Stimulated activated CD4-positive, alpha-beta T cell treated with anti-CD3 and anti-CD28 coated beads, Interleukin-1b, Interleukin-23, amount 100 ng/mL, for 1 hour (primary cell): Measurements from ENCODE around the gene PDZRN3.
"Not testable (repeated sequence)": the region's sequence is repeated elsewhere in the genome, so short reads cannot be mapped to it uniquely, and the experiment has no call there.

Source experiments
- DNase-seq, 2 donors: peaks; one replicate each; pipeline ENCODE4 v3.0.0-alpha.2; 2020; ENCODE audit warnings: low read depth in 2 of 2

The PDZRN3 gene

GRCh38 chr3:73491287-73491662 is 133.5 kb downstream of the PDZRN3 start:
- DNase-seq = no peak

GRCh38 chr3:73490453-73491286 is 134.1 kb downstream of the PDZRN3 start:
- no peak for DNase-seq

GRCh38 chr3:73485877-73486330 is 138.8 kb downstream of the PDZRN3 start:
- DNase-seq = no peak

- DNase-seq = no peak
Measured at GRCh38 chr3:73484656-73485248, 140.0 kb downstream of the PDZRN3 start.

- no peak for DNase-seq
Measured at GRCh38 chr3:73481888-73482287, 142.9 kb downstream of the PDZRN3 start.

GRCh38 chr3:73480187-73480672 is 144.5 kb downstream of the PDZRN3 start:
- DNase-seq = no peak

GRCh38 chr3:73479325-73479724 is 145.4 kb downstream of the PDZRN3 start:
- no peak for DNase-seq

- DNase-seq = no peak
Measured at GRCh38 chr3:73478858-73479257, 145.9 kb downstream of the PDZRN3 start.

- DNase-seq = no peak
Measured at GRCh38 chr3:73475717-73476116, 149.0 kb downstream of the PDZRN3 start.

GRCh38 chr3:73475175-73475574 is 149.6 kb downstream of the PDZRN3 start:
- DNase-seq = no peak

GRCh38 chr3:73474619-73475018 is 150.1 kb downstream of the PDZRN3 start:
- DNase-seq = no peak

- DNase-seq = no peak
Measured at GRCh38 chr3:73473898-73474416, 150.8 kb downstream of the PDZRN3 start.

- no peak for DNase-seq
Measured at GRCh38 chr3:73473181-73473897, 151.4 kb downstream of the PDZRN3 start.

GRCh38 chr3:73471986-73472787 is 152.6 kb downstream of the PDZRN3 start:
- no peak for DNase-seq

- no peak for DNase-seq
Measured at GRCh38 chr3:73470860-73471259, 153.9 kb downstream of the PDZRN3 start.

GRCh38 chr3:73469331-73469730 is 155.4 kb downstream of the PDZRN3 start:
- no peak for DNase-seq

- DNase-seq = no peak
Measured at GRCh38 chr3:73467211-73467610, 157.5 kb downstream of the PDZRN3 start.

GRCh38 chr3:73465926-73466325 is 158.8 kb downstream of the PDZRN3 start:
- no peak for DNase-seq

- DNase-seq = not testable (repeated sequence)
Measured at GRCh38 chr3:73464126-73464525, 160.6 kb downstream of the PDZRN3 start.

GRCh38 chr3:73461547-73461946 is 163.2 kb downstream of the PDZRN3 start:
- no peak for DNase-seq

GRCh38 chr3:73459711-73460110 is 165.0 kb downstream of the PDZRN3 start:
- DNase-seq = no peak
